ENCODE results near the gene NFASC. TPM values are rescaled to one million over a fixed set of nuclear protein-coding genes. Genes with fewer than 3 reads are reported as not detected.
A peak's percentile ranks its signal among the peaks of the same experiment; 100 is the strongest.

Gene NFASC
- total RNA-seq, 1 experiment from 2014 or later, result 72.0 TPM

- H3K36me3 ChIP-seq, result peaks cover 41% of the 10 kb centered on the region
- H3K27me3 ChIP-seq, result no peaks in the 10 kb centered on the region
- H3K4me1 ChIP-seq, result no peaks in the 10 kb centered on the region
- DNase-seq, result no peak
- H3K27ac ChIP-seq, result no peak overlapping the region
- no peaks in the 10 kb centered on the region for H3K9me3 ChIP-seq (replicated peaks)
- no peak overlapping the region for H3K4me3 ChIP-seq
Observed at GRCh38 chr1:204959836-204960235, 89.2 kb downstream of the NFASC start.

- Histone ChIP-seq H3K27ac (no peak overlapping the region), H3K36me3 (peaks cover 43% of the 10 kb centered on the region), H3K4me3 (no peak overlapping the region), H3K4me1 (no peaks in the 10 kb centered on the region), H3K27me3 (no peaks in the 10 kb centered on the region), H3K9me3 (replicated peaks) (no peaks in the 10 kb centered on the region)
- DNase-seq, result no peak
Observed at GRCh38 chr1:204960306-204961125, 89.9 kb downstream of the NFASC start.

- peaks cover 33% of the 10 kb centered on the region for H3K36me3 ChIP-seq
- no peaks in the 10 kb centered on the region for H3K9me3 ChIP-seq (replicated peaks)
- no peaks in the 10 kb centered on the region for H3K27me3 ChIP-seq
- no peak for DNase-seq
- no peak overlapping the region for H3K27ac ChIP-seq
- H3K4me3 ChIP-seq, result no peak overlapping the region
- no peaks in the 10 kb centered on the region for H3K4me1 ChIP-seq
Observed at GRCh38 chr1:204961765-204962419, 91.2 kb downstream of the NFASC start.

- no peaks in the 10 kb centered on the region for H3K27me3 ChIP-seq
- no peak overlapping the region for H3K27ac ChIP-seq
- DNase-seq, result no peak
- H3K9me3 ChIP-seq (replicated peaks), result no peaks in the 10 kb centered on the region
- H3K4me3 ChIP-seq, result no peak overlapping the region
- H3K36me3 ChIP-seq, result peaks cover 24% of the 10 kb centered on the region
- H3K4me1 ChIP-seq, result no peaks in the 10 kb centered on the region
Observed at GRCh38 chr1:204962742-204963632, 92.3 kb downstream of the NFASC start.

- Histone ChIP-seq H3K4me3 (no peak overlapping the region), H3K36me3 (peaks cover 22% of the 10 kb centered on the region), H3K9me3 (replicated peaks) (no peaks in the 10 kb centered on the region), H3K4me1 (no peaks in the 10 kb centered on the region), H3K27me3 (no peaks in the 10 kb centered on the region), H3K27ac (no peak overlapping the region)
- DNase-seq, result no peak
Observed at GRCh38 chr1:204967451-204967850, 96.8 kb downstream of the NFASC start.

- H3K4me1 ChIP-seq, result no peaks in the 10 kb centered on the region
- no peaks in the 10 kb centered on the region for H3K9me3 ChIP-seq (replicated peaks)
Observed at GRCh38 chr1:204968135-204968534, 97.5 kb downstream of the NFASC start.

GRCh38 chr1:204968951-204969350 is 98.3 kb downstream of the NFASC start:
- H3K4me1 ChIP-seq, result no peaks in the 10 kb centered on the region
- H3K27ac ChIP-seq, result no peak overlapping the region
- H3K36me3 ChIP-seq, result peaks cover 34% of the 10 kb centered on the region
- no peaks in the 10 kb centered on the region for H3K27me3 ChIP-seq
- DNase-seq, result no peak
- no peak overlapping the region for H3K4me3 ChIP-seq
- no peaks in the 10 kb centered on the region for H3K9me3 ChIP-seq (replicated peaks)

More at GRCh38 chr1:204968135-204968534, 97.5 kb downstream of the NFASC start:
- Histone ChIP-seq H3K27me3 (no peaks in the 10 kb centered on the region), H3K27ac (no peak overlapping the region), H3K36me3 (peaks cover 29% of the 10 kb centered on the region), H3K4me3 (no peak overlapping the region)
- no peak for DNase-seq

- Histone ChIP-seq H3K4me3 (no peak overlapping the region), H3K4me1 (no peaks in the 10 kb centered on the region), H3K36me3 (peaks cover 36% of the 10 kb centered on the region), H3K9me3 (replicated peaks) (no peaks in the 10 kb centered on the region), H3K27ac (no peak overlapping the region), H3K27me3 (no peaks in the 10 kb centered on the region)
- DNase-seq, result no peak
Observed at GRCh38 chr1:204970937-204971336, 100.3 kb downstream of the NFASC start.

DNA sequence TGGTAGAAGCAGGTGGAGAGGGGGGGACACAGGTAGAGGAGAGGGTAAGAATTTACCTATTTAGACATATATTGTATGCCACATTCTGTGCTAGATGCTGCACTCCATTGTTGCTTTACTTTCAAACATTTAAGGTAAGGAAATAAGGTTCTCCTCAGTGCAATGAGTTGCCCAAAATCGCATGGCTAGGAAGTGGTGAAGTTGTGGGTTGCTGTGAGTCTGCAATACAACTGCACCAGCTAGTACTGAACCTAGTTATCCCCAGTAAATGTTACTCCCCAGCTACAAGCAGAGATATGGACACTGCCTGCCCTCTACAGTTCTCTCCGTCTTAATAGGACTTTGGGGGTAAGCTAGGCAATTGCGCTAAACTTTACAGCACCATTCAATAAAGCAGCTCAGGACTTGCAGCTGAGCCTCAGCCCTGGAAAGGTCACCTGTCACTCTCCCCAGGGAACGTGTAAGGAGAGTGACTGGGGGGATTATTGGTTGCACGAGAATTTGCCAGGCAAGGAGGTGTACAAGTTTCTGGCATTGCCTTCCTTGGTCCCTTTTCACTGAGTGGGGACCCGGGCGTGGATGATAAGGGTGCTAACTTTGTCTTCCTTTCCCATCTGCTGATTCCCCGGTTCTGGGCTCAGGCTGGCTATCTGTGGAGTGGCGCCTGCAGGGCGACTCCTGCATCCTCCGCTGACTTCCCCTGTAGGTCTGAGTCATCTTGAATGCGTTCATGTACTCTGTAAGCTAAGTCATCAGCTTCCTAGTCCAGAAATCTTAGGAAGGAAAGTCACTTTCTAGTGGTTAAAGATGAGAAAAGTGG is 101.1 kb downstream of the NFASC start:
- H3K4me3 ChIP-seq, result no peak overlapping the region
- H3K9me3 ChIP-seq (replicated peaks), result no peaks in the 10 kb centered on the region
- H3K4me1 ChIP-seq, result no peaks in the 10 kb centered on the region
- no peak overlapping the region for H3K27ac ChIP-seq
- H3K36me3 ChIP-seq, result peaks cover 39% of the 10 kb centered on the region
- DNase-seq, result no peak
- H3K27me3 ChIP-seq, result no peaks in the 10 kb centered on the region

GRCh38 chr1:204972426-204972825 is 101.8 kb downstream of the NFASC start:
- Histone ChIP-seq H3K9me3 (replicated peaks) (no peaks in the 10 kb centered on the region), H3K27ac (no peak overlapping the region)

GRCh38 chr1:204973449-204973848 is 102.8 kb downstream of the NFASC start:
- no peak overlapping the region for H3K27ac ChIP-seq
- no peaks in the 10 kb centered on the region for H3K4me1 ChIP-seq
- no peaks in the 10 kb centered on the region for H3K9me3 ChIP-seq (replicated peaks)
- no peak for DNase-seq
- peaks cover 43% of the 10 kb centered on the region; the same call in 1 of the 2 replicates for H3K36me3 ChIP-seq
- H3K27me3 ChIP-seq, result no peaks in the 10 kb centered on the region
- H3K4me3 ChIP-seq, result no peak overlapping the region

More at GRCh38 chr1:204972426-204972825, 101.8 kb downstream of the NFASC start:
- Histone ChIP-seq H3K36me3 (peaks cover 39% of the 10 kb centered on the region), H3K4me1 (no peaks in the 10 kb centered on the region), H3K27me3 (no peaks in the 10 kb centered on the region), H3K4me3 (no peak overlapping the region)
- no peak for DNase-seq

- Histone ChIP-seq H3K4me3 (no peak overlapping the region), H3K27ac (no peak overlapping the region), H3K36me3 (peaks cover 38% of the 10 kb centered on the region; the same call in 1 of the 2 replicates), H3K27me3 (no peaks in the 10 kb centered on the region), H3K4me1 (no peaks in the 10 kb centered on the region), H3K9me3 (replicated peaks) (no peaks in the 10 kb centered on the region)
- peak in 1 of 2 experiments; percentile 27 for DNase-seq
Observed at GRCh38 chr1:204974327-204974726, 103.7 kb downstream of the NFASC start.

DNA sequence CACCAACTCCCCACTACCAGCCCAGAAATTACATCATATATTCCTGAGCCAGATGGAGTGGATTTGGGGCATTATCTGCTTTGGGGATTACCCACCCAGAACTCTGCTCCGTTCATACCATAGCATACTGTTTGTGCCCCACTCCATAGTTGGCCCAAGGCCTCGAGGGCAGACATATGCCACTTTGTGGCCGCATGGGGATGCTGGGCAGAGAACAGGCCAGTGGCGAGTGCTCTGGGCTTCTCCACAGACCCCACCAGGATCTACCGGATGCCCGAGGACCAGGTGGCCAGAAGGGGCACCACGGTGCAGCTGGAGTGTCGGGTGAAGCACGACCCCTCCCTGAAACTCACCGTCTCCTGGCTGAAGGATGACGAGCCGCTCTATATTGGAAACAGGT is 104.4 kb downstream of the NFASC start:
- Histone ChIP-seq H3K27ac (no peak overlapping the region), H3K27me3 (no peaks in the 10 kb centered on the region), H3K4me3 (no peak overlapping the region), H3K36me3 (peaks cover 35% of the 10 kb centered on the region; the same call in 1 of the 2 replicates), H3K9me3 (replicated peaks) (no peaks in the 10 kb centered on the region), H3K4me1 (no peaks in the 10 kb centered on the region)
- no peak for DNase-seq

All from SJCRH30 (cell line).